WTC11 (cell line): ENCODE data around the gene NDUFAF2.

Source experiments
- NFE2L1 ChIP-seq: sonication (generic); formaldehyde crosslinking; IDR thresholded peaks from 2 replicates; pipeline ENCODE4 v1.8.1; 2023; ENCODE audit warnings: missing genetic modification reagents
- ZBTB21 ChIP-seq: sonication (generic); formaldehyde crosslinking; IDR thresholded peaks from 2 replicates; pipeline ENCODE4 v1.8.1; 2023; ENCODE audit warnings: mild to moderate bottlenecking, missing genetic modification reagents, borderline replicate concordance
- TF ChIP-seq, protein P1 (sequence below): fragments of 200-600 bp; IDR thresholded peaks from 2 replicates; pipeline ENCODE4 v1.8.0; 2022; ENCODE audit warnings: antibody characterized with exemption
- TF ChIP-seq, protein P2 (sequence below): sonication (generic); formaldehyde crosslinking; IDR thresholded peaks from 2 replicates; pipeline ENCODE4 v1.8.1; 2023; ENCODE audit warnings: mild to moderate bottlenecking, missing genetic modification reagents

DNA sequence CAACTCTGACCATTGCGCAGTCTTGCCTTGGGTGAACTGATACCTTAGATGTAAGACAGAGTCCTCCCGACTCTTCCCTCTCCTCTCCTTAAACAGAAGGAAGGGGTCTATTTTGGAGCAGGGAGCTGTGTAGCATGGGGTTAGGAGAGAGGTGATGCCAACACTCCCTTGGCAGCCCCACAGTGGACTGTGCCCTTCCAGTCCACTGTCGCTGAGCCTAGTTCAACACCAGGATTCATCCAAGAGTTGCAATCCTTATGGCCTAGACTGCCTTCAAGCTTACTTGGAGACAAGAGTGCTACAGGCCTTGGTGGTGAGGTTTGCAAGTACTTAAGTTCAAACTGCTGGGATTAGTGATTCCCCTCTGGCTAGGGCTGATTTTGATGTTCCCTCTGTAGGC, 51.4 kb downstream of the NDUFAF2 start:
- no peak for TF ChIP-seq NFE2L1 (CRISPR knock-in tag)
- TF ChIP-seq, protein P1, sequence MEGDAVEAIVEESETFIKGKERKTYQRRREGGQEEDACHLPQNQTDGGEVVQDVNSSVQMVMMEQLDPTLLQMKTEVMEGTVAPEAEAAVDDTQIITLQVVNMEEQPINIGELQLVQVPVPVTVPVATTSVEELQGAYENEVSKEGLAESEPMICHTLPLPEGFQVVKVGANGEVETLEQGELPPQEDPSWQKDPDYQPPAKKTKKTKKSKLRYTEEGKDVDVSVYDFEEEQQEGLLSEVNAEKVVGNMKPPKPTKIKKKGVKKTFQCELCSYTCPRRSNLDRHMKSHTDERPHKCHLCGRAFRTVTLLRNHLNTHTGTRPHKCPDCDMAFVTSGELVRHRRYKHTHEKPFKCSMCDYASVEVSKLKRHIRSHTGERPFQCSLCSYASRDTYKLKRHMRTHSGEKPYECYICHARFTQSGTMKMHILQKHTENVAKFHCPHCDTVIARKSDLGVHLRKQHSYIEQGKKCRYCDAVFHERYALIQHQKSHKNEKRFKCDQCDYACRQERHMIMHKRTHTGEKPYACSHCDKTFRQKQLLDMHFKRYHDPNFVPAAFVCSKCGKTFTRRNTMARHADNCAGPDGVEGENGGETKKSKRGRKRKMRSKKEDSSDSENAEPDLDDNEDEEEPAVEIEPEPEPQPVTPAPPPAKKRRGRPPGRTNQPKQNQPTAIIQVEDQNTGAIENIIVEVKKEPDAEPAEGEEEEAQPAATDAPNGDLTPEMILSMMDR: no peak
- no peak for TF ChIP-seq ZBTB21 (CRISPR knock-in tag)
- TF ChIP-seq, protein P2, sequence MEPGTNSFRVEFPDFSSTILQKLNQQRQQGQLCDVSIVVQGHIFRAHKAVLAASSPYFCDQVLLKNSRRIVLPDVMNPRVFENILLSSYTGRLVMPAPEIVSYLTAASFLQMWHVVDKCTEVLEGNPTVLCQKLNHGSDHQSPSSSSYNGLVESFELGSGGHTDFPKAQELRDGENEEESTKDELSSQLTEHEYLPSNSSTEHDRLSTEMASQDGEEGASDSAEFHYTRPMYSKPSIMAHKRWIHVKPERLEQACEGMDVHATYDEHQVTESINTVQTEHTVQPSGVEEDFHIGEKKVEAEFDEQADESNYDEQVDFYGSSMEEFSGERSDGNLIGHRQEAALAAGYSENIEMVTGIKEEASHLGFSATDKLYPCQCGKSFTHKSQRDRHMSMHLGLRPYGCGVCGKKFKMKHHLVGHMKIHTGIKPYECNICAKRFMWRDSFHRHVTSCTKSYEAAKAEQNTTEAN: no peak
